ENCODE results near the gene GATD1. TPM values are rescaled to one million over a fixed set of nuclear protein-coding genes. Genes with fewer than 3 reads are reported as not detected.
"Not testable (repeated sequence)": the region's sequence is repeated elsewhere in the genome, so short reads cannot be mapped to it uniquely, and the experiment has no call there.

The GATD1 gene
- total RNA-seq, 1 experiment from 2014 or later: 43.6 TPM

DNA sequence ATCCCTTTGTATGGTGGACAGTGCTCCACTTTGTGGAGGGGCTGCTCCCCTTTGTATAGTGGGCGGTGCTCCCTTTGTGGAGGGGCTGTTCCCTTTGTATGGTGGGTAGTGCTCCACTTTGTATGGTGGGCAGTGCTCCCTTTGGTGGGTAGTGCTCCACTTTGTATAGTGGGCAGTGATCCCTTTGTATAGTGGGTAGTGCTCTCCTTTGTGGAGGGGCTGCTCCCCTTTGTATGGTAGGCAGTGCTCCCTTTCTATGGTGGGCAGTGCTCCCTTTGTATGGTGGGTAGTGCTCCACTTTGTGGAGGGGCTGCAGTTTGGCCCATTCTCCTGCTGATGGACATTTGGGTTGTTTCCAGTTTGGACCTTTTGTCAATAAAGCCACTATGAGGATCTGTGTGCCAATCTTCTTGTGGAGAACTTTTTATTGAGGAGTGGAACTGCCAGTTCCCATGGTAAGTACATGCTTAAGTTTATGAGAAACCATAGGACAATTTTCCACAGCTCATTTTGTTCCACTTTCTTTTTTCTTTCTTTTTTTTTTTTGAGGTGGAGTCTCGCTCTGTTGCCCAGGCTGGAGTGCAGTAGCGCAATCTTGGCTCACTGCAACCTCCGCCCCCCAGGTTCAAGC, 34.6 kb downstream of the GATD1 start:
- Histone ChIP-seq H2AFZ (ENCODE audit: low read length) (no peak overlapping the region), H3K9me2 (replicated peaks; ENCODE audit: insufficient read depth, low read length) (no peaks in the 10 kb centered on the region), H3K4me1 (ENCODE audit: low read length) (peaks cover 8% of the 10 kb centered on the region), H3K9ac (ENCODE audit: low read length) (no peak overlapping the region), H4K20me1 (ENCODE audit: insufficient read depth, low read depth, low read length) (no peaks in the 10 kb centered on the region; the same call in 1 of the 2 replicates), H3K27me3 (ENCODE audit: low read length) (no peaks in the 10 kb centered on the region), H3K4me2 (ENCODE audit: low read depth, low read length, poor library complexity, severe bottlenecking) (no peak overlapping the region), H3K27ac (ENCODE audit: low read length) (no peak overlapping the region), H3K9me3 (ENCODE audit: low read length) (no peaks in the 10 kb centered on the region), H3K36me3 (ENCODE audit: insufficient read depth, low read length) (no peaks in the 10 kb centered on the region), H3K4me3 (ENCODE audit: low read length) (no peak overlapping the region), H3K79me2 (ENCODE audit: low read length) (peaks cover 5% of the 10 kb centered on the region)
- DNase-seq: no peak

DNA sequence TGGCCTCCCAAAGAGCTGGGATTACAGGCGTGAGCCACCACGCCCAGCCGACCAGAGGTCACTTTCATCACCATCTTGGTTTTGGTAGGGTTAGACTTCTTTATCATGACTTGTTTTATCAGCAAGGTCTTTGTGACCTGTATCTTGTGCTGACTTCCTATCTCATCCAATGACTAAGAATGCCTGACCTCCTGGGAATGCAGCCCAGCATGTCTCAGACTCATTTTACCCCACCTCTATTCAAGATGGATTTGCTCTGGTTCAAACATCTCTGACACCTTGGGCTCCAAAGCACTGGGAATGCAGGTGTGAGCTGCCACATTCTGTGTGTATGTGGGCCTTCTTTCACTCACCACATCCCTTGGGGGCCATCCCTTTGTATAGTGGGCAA, 35.1 kb downstream of the GATD1 start:
- H3K27ac ChIP-seq (ENCODE audit: low read length): no peak overlapping the region
- H3K27me3 ChIP-seq (ENCODE audit: low read length): no peaks in the 10 kb centered on the region
- H4K20me1 ChIP-seq (ENCODE audit: insufficient read depth, low read depth, low read length): no peaks in the 10 kb centered on the region
- H3K4me1 ChIP-seq (ENCODE audit: low read length): peaks cover 8% of the 10 kb centered on the region
- DNase-seq: no peak
- no peaks in the 10 kb centered on the region for H3K9me3 ChIP-seq (ENCODE audit: low read length)
- H3K4me2 ChIP-seq (ENCODE audit: low read depth, low read length, poor library complexity, severe bottlenecking): no peak overlapping the region
- no peaks in the 10 kb centered on the region for H3K79me2 ChIP-seq (ENCODE audit: low read length)
- no peak overlapping the region for H3K4me3 ChIP-seq (ENCODE audit: low read length)
- H2AFZ ChIP-seq (ENCODE audit: low read length): no peak overlapping the region
- H3K9me2 ChIP-seq (replicated peaks; ENCODE audit: insufficient read depth, low read length): no peaks in the 10 kb centered on the region
- no peak overlapping the region for H3K9ac ChIP-seq (ENCODE audit: low read length)
- no peaks in the 10 kb centered on the region for H3K36me3 ChIP-seq (ENCODE audit: insufficient read depth, low read length)

DNA sequence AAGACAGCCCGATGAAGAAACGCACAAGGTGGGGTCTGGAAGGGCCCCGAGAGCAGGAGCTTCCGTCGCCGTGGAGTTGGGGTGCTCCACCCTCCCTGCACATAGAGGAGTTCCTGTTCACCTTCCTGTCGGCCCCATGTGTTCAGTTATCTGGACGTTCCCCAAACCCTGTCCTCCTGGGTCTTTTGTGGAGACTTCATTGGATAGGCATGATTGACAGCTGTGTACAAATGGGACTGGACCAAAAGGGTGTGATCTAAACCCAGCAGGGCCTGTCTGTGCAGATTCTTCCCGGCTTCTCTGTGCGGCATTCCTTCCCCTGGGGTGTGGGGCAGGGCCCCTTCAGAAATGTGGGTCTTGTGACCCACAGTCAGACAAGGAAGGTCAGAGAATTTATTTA, 39.4 kb downstream of the GATD1 start:
- H3K4me1 ChIP-seq (ENCODE audit: low read length); H2AFZ ChIP-seq (ENCODE audit: low read length); H3K9ac ChIP-seq (ENCODE audit: low read length); H3K27ac ChIP-seq (ENCODE audit: low read length); H3K9me2 ChIP-seq (replicated peaks; ENCODE audit: insufficient read depth, low read length); H3K4me3 ChIP-seq (ENCODE audit: low read length); H4K20me1 ChIP-seq (ENCODE audit: insufficient read depth, low read depth, low read length); H3K36me3 ChIP-seq (ENCODE audit: insufficient read depth, low read length); H3K4me2 ChIP-seq (ENCODE audit: low read depth, low read length, poor library complexity, severe bottlenecking); DNase-seq; H3K27me3 ChIP-seq (ENCODE audit: low read length); H3K79me2 ChIP-seq (ENCODE audit: low read length); H3K9me3 ChIP-seq (ENCODE audit: low read length): not testable (repeated sequence)

DNA sequence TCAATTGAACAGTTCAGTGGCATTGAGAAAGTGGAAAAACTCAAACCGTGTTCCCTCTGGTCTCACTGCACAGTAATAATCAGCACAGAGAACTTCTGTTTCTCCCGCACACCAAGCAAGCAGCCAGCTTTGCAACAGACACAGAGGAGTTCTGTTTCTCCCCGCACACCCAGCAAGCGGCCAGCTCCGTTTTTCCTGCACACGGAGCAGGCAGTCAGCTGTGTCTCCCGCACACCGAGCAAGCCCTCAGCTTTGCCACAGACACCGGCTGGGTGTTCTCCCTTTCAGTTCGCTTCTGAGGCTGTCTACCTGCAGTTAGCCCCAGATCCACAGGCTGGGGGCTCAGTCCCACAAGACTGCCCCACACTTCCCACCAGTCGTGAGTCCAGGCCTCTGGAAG, 39.9 kb downstream of the GATD1 start:
- no peaks in the 10 kb centered on the region for H3K9me3 ChIP-seq (ENCODE audit: low read length)
- no peak overlapping the region for H3K27ac ChIP-seq (ENCODE audit: low read length)
- H2AFZ ChIP-seq (ENCODE audit: low read length): no peak overlapping the region
- H3K4me3 ChIP-seq (ENCODE audit: low read length): no peak overlapping the region
- no peaks in the 10 kb centered on the region for H3K36me3 ChIP-seq (ENCODE audit: insufficient read depth, low read length)
- no peaks in the 10 kb centered on the region for H3K9me2 ChIP-seq (replicated peaks; ENCODE audit: insufficient read depth, low read length)
- no peak overlapping the region for H3K9ac ChIP-seq (ENCODE audit: low read length)
- no peak overlapping the region for H3K4me2 ChIP-seq (ENCODE audit: low read depth, low read length, poor library complexity, severe bottlenecking)
- H4K20me1 ChIP-seq (ENCODE audit: insufficient read depth, low read depth, low read length): no peaks in the 10 kb centered on the region
- no peak for DNase-seq
- no peaks in the 10 kb centered on the region for H3K27me3 ChIP-seq (ENCODE audit: low read length)
- H3K79me2 ChIP-seq (ENCODE audit: low read length): no peaks in the 10 kb centered on the region
- no peaks in the 10 kb centered on the region for H3K4me1 ChIP-seq (ENCODE audit: low read length)

DNA sequence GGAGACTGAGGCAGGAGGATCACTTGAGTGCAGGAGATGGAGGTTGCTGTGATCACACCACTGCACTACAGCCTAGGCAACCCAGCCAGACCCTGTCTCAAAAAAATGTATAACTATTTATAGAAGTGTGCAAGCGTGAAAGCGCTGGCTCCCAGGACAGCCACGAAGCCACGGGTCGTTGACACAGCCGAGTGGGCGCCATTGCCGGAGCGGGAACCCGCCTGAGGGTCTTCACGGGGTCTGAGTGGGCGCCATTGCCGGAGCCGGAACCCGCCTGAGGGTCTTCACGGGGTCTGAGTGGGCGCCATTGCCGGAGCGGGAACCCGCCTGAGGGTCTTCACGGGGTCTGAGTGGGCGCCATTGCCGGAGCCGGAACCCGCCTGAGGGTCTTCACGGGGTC, 42.7 kb downstream of the GATD1 start:
- H3K36me3 ChIP-seq (ENCODE audit: insufficient read depth, low read length); H3K4me2 ChIP-seq (ENCODE audit: low read depth, low read length, poor library complexity, severe bottlenecking); H3K79me2 ChIP-seq (ENCODE audit: low read length); DNase-seq; H2AFZ ChIP-seq (ENCODE audit: low read length); H3K9me2 ChIP-seq (replicated peaks; ENCODE audit: insufficient read depth, low read length); H3K27me3 ChIP-seq (ENCODE audit: low read length); H3K4me1 ChIP-seq (ENCODE audit: low read length); H3K9ac ChIP-seq (ENCODE audit: low read length); H3K27ac ChIP-seq (ENCODE audit: low read length); H4K20me1 ChIP-seq (ENCODE audit: insufficient read depth, low read depth, low read length); H3K4me3 ChIP-seq (ENCODE audit: low read length); H3K9me3 ChIP-seq (ENCODE audit: low read length): not testable (repeated sequence)

DNA sequence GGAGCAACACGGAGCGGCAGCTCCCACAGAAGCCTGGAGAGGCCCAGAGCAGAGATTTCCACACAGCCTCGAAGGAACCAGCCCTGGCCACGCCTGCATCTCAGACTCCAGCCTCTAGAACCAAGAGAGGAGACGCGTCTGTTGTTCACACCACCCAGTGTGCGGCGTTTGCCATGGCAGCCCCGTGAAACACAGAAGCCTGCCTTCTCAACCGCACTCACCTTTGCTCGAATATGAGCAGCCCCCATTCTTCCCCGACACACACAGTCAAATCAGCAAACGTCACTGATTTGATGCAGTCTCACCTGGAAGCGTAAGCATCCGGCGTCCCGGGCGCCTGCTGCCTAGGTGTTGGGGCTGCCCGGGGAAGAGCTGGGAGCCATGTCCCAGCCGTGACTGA, 44.2 kb downstream of the GATD1 start:
- Histone ChIP-seq H3K4me2 (ENCODE audit: low read depth, low read length, poor library complexity, severe bottlenecking) (no peak overlapping the region), H3K9me2 (replicated peaks; ENCODE audit: insufficient read depth, low read length) (no peaks in the 10 kb centered on the region), H3K27me3 (ENCODE audit: low read length) (no peaks in the 10 kb centered on the region), H3K9ac (ENCODE audit: low read length) (no peak overlapping the region), H3K4me1 (ENCODE audit: low read length) (peaks cover 10% of the 10 kb centered on the region), H3K27ac (ENCODE audit: low read length) (no peak overlapping the region), H3K4me3 (ENCODE audit: low read length) (no peak overlapping the region), H4K20me1 (ENCODE audit: insufficient read depth, low read depth, low read length) (no peaks in the 10 kb centered on the region), H3K36me3 (ENCODE audit: insufficient read depth, low read length) (no peaks in the 10 kb centered on the region), H3K9me3 (ENCODE audit: low read length) (no peaks in the 10 kb centered on the region), H3K79me2 (ENCODE audit: low read length) (no peaks in the 10 kb centered on the region), H2AFZ (ENCODE audit: low read length) (no peak overlapping the region)
- no peak for DNase-seq

DNA sequence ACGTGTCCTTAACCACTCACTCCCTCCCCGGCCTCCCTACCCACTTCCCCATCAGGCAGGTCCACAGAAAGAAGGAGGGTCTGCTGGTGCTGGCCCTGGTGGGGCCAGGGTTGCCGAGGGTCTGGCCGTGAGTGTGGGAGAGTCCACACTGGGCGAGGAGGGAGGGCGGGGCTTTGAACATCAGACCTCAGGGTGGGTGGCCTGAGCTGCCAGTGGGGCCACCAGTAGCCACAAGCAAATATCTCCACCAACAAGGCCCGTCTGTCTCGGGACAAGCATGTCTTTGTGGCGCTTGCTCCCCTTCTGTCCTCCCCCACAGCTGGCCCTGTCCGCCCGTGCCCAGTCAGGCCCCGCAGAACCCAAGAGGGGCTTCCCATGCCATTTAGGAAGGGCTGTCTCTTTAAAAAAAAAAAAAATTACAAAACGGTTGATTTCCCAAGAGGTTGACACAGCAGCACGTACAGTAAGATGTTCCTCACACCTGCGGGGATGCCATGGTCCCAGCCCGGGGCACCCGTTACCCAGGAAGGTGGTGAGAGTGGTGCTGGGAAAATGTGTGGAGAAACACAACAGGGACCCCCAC, 47.7 kb downstream of the GATD1 start:
- Histone ChIP-seq H2AFZ (ENCODE audit: low read length) (no peak overlapping the region), H3K9me3 (ENCODE audit: low read length) (no peaks in the 10 kb centered on the region), H3K36me3 (ENCODE audit: insufficient read depth, low read length) (no peaks in the 10 kb centered on the region), H3K27ac (ENCODE audit: low read length) (no peak overlapping the region), H3K79me2 (ENCODE audit: low read length) (no peaks in the 10 kb centered on the region), H4K20me1 (ENCODE audit: insufficient read depth, low read depth, low read length) (0 out of 2 replicates have a peak, but pooled peaks cover 4% of the 10 kb centered on the region), H3K4me2 (ENCODE audit: low read depth, low read length, poor library complexity, severe bottlenecking) (no peak overlapping the region), H3K9me2 (replicated peaks; ENCODE audit: insufficient read depth, low read length) (no peaks in the 10 kb centered on the region), H3K4me1 (ENCODE audit: low read length) (peaks cover 27% of the 10 kb centered on the region), H3K27me3 (ENCODE audit: low read length) (no peaks in the 10 kb centered on the region), H3K4me3 (ENCODE audit: low read length) (no peak overlapping the region), H3K9ac (ENCODE audit: low read length) (peak overlapping the region; percentile 24; the same call in 1 of the 2 replicates)
- DNase-seq: no peak

DNA sequence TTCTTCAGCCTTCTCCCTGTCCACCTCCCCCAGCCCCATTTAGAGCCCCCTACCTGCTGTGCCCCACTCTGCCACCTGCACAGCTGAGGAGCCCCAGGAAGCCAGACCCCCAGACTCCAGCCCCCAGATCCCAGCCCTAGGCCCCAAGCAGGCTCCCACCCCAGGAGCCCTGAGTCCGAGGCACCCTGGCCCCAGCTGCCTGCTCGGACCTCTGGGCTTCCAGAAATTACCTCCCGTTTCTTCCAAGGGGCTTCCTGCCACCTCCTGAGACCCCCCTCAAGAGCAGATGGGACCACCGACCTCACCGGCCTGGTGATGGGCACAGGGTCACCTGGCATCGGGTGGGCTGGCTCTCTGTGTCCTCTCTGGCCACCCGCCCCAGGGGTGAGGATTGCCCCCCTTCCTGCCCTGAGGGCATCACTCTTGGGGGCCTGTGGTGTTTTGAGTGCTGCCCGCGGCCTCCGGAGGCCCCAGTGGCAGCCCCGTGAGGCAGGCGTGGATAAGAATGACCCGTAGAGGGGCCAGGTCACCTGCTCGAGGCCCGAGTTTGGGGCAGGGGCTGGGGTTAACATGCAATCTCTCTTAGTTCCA, 48.3 kb downstream of the GATD1 start:
- Histone ChIP-seq H3K79me2 (ENCODE audit: low read length) (no peaks in the 10 kb centered on the region), H4K20me1 (ENCODE audit: insufficient read depth, low read depth, low read length) (peaks cover 4% of the 10 kb centered on the region; the same call in 1 of the 2 replicates), H3K36me3 (ENCODE audit: insufficient read depth, low read length) (no peaks in the 10 kb centered on the region), H3K9ac (ENCODE audit: low read length) (peak overlapping the region; percentile 24; the same call in 1 of the 2 replicates), H2AFZ (ENCODE audit: low read length) (no peak overlapping the region), H3K4me2 (ENCODE audit: low read depth, low read length, poor library complexity, severe bottlenecking) (no peak overlapping the region), H3K9me2 (replicated peaks; ENCODE audit: insufficient read depth, low read length) (no peaks in the 10 kb centered on the region), H3K9me3 (ENCODE audit: low read length) (no peaks in the 10 kb centered on the region), H3K4me3 (ENCODE audit: low read length) (no peak overlapping the region), H3K4me1 (ENCODE audit: low read length) (peaks cover 30% of the 10 kb centered on the region), H3K27ac (ENCODE audit: low read length) (no peak overlapping the region), H3K27me3 (ENCODE audit: low read length) (no peaks in the 10 kb centered on the region)
- DNase-seq: no peak

Measured in Karpas-422 (cell line).